GM18873 (cell line): ENCODE results near the gene GKAP1.
"Not testable (repeated sequence)": the region's sequence is repeated elsewhere in the genome, so short reads cannot be mapped to it uniquely, and the experiment has no call there.

ENCODE experiments used
- ATAC-seq: cut with Tn5 transposase; IDR thresholded peaks from one replicate; pipeline ENCODE4 v1.9.1; 2021; ENCODE audit warnings: mild to moderate bottlenecking, moderate library complexity, moderate number of reproducible peaks; ENCODE audit not compliant: unreplicated experiment, low FRiP score

Gene GKAP1

GRCh38 chr9:83733739-83734138 lies 83.8 kb downstream of the GKAP1 start:
- ATAC-seq, result no peak

- not testable (repeated sequence) for ATAC-seq
Observed at GRCh38 chr9:83728591-83729368, 88.8 kb downstream of the GKAP1 start.

- no peak for ATAC-seq
Observed at GRCh38 chr9:83724436-83724835, 93.1 kb downstream of the GKAP1 start.

GRCh38 chr9:83722726-83723495 lies 94.7 kb downstream of the GKAP1 start:
- no peak for ATAC-seq

GRCh38 chr9:83721509-83721908 lies 96.1 kb downstream of the GKAP1 start:
- no peak for ATAC-seq

- no peak for ATAC-seq
Observed at GRCh38 chr9:83715794-83716193, 101.8 kb downstream of the GKAP1 start.

GRCh38 chr9:83715221-83715620 lies 102.3 kb downstream of the GKAP1 start:
- ATAC-seq, result no peak

GRCh38 chr9:83714329-83714728 lies 103.2 kb downstream of the GKAP1 start:
- no peak for ATAC-seq

- peak; percentile 48 for ATAC-seq
Observed at GRCh38 chr9:83708515-83709158, 108.9 kb downstream of the GKAP1 start.

- ATAC-seq, result peak; percentile 63
Observed at GRCh38 chr9:83707768-83708514, 109.6 kb downstream of the GKAP1 start, which contains the start of gene UBQLN1. Gene UBQLN1 (minus strand): TSS chr9:83707958. CDS start chr9:83707679, 279 bp downstream.

- ATAC-seq, result peak; percentile 46
Observed at GRCh38 chr9:83707518-83707767, 110.1 kb downstream of the GKAP1 start.

GRCh38 chr9:83706676-83707517 lies 110.7 kb downstream of the GKAP1 start:
- ATAC-seq, result peak; percentile 19

GRCh38 chr9:83705219-83705651 lies 112.3 kb downstream of the GKAP1 start:
- ATAC-seq, result not testable (repeated sequence)

- ATAC-seq, result no peak
Observed at GRCh38 chr9:83701769-83702168, 115.8 kb downstream of the GKAP1 start.

GRCh38 chr9:83701286-83701685 lies 116.3 kb downstream of the GKAP1 start:
- ATAC-seq, result no peak

- ATAC-seq, result peak; percentile 36
Observed at GRCh38 chr9:83699615-83700014, 118.0 kb downstream of the GKAP1 start.

GRCh38 chr9:83698976-83699585 lies 118.5 kb downstream of the GKAP1 start:
- ATAC-seq, result peak; percentile 51

- no peak for ATAC-seq
Observed at GRCh38 chr9:83691492-83691891, 126.1 kb downstream of the GKAP1 start.
